ENCODE results near the gene BIRC7. TPM values are rescaled to one million over a fixed set of nuclear protein-coding genes. Genes with fewer than 3 reads are reported as not detected.

Gene BIRC7, protein sequence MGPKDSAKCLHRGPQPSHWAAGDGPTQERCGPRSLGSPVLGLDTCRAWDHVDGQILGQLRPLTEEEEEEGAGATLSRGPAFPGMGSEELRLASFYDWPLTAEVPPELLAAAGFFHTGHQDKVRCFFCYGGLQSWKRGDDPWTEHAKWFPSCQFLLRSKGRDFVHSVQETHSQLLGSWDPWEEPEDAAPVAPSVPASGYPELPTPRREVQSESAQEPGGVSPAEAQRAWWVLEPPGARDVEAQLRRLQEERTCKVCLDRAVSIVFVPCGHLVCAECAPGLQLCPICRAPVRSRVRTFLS
- not detected for total RNA-seq

DNA sequence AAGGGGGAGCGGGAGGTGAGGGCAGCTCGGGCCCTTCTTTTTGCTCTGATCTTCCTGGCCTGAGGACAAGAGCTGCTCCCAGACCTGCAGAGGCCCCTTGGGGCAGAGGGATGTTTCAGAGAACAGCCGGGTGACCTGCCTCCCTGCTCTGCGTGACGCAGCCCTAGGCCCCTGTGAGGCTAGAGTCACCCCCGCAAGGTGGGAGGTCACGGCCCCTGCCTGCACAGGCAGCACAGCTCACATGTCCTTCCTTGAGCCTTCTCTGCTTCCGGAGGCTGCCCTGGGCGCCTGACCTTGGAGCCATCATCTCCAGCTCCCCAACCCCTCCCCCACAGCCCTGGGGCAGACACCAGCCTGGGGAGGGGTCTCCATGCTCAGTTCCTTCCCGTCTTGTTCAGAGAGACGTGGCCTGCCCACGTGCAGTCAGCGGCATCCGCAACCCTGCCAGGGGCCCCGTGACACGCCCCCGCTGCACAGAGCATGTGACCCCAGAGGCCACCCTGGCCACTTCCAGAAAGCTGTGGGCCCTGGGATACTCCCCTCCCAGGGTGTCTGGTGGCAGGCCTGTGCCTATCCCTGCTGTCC is at the start of gene BIRC7:
TSS of gene BIRC7 (plus strand) at position 507 of the 585 bp plus-strand sequence. CDS start 192 bp downstream, outside the sequence.
- H3K27me3 Mint-ChIP-seq: peaks cover 28% of the 10 kb centered on the region
- no peaks in the 10 kb centered on the region for H3K4me1 Mint-ChIP-seq
- H3K4me3 Mint-ChIP-seq: no peak within 1 kb of the TSS
- no peak within 1 kb of the TSS for H3K27ac Mint-ChIP-seq
- POLR2A ChIA-PET: no interaction called here
- DNase-seq (no peak), ATAC-seq (ENCODE audit: low read depth) (no peak)
- no peaks in the 10 kb centered on the region for H3K36me3 Mint-ChIP-seq
- H3K9me3 Mint-ChIP-seq: no peaks in the 10 kb centered on the region

DNA sequence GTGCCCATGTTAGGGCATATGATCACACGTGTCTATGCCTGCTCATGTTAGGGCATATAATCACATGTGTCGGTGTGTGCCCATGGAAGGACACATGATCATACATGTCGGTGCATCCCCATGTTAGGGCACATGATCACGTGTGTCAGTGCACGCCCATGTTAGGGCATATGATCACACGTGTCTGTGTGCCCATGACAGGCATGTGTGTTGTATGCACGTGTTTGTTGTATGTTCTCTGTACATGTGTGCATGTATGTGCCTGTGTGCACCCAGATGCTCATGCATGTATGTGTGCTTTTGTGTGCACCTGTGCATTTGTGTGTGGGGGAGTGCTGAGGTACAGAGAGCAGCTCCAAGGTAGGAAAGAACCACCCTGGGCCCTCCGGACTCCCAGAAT is 49.6 kb upstream of the BIRC7 start:
- Mint-ChIP-seq H3K4me3 (no peak overlapping the region), H3K4me1 (no peaks in the 10 kb centered on the region), H3K27ac (no peak overlapping the region), H3K9me3 (no peaks in the 10 kb centered on the region), H3K27me3 (peaks cover 3% of the 10 kb centered on the region), H3K36me3 (no peaks in the 10 kb centered on the region)
- POLR2A ChIA-PET: no interaction called here
- DNase-seq (no peak), ATAC-seq (ENCODE audit: low read depth) (no peak)

DNA sequence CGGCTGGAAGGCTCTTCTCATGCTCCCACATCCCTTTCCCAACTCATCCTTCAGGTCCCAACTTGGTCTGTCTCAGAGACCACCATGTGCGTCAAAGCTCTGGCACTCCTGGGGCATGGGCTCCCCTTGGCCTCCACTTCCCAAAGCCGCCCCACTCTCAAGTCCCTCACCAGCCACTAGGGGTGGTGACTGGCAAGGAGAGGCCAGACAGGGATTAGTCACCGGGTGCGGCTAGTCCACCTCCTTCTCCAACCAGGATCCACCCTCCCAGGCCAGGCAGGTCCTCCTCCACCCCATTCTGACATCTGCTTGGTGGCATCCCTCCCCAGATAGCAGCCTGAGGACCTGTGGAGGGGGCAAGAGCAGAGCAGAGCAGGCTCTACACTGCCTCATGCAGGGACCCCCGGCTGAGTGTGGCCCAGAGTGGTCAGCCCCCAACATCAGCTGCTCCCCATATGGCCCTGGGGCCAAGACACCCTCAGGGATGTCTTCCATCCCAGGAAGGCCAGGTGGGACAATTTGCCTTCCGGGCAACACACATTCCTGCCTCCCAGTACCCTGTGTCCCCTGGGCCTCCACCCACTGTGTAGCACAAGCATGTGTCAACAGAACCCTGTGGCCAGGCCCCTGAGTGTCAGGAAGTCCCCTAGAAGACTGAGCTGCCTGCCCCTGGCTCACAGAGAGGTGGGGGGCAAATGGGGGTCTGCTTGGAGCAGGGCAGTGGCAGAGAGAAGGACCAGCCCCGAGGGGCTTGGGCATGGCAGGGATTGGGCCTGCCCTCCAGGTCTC is 49.0 kb upstream of the BIRC7 start:
- POLR2A ChIA-PET: no interaction called here
- Mint-ChIP-seq H3K36me3 (no peaks in the 10 kb centered on the region), H3K27ac (no peak overlapping the region), H3K4me3 (no peak overlapping the region), H3K9me3 (no peaks in the 10 kb centered on the region), H3K4me1 (no peaks in the 10 kb centered on the region), H3K27me3 (no peaks in the 10 kb centered on the region)
- no peak for DNase-seq
- ATAC-seq (ENCODE audit: low read depth): no peak

DNA sequence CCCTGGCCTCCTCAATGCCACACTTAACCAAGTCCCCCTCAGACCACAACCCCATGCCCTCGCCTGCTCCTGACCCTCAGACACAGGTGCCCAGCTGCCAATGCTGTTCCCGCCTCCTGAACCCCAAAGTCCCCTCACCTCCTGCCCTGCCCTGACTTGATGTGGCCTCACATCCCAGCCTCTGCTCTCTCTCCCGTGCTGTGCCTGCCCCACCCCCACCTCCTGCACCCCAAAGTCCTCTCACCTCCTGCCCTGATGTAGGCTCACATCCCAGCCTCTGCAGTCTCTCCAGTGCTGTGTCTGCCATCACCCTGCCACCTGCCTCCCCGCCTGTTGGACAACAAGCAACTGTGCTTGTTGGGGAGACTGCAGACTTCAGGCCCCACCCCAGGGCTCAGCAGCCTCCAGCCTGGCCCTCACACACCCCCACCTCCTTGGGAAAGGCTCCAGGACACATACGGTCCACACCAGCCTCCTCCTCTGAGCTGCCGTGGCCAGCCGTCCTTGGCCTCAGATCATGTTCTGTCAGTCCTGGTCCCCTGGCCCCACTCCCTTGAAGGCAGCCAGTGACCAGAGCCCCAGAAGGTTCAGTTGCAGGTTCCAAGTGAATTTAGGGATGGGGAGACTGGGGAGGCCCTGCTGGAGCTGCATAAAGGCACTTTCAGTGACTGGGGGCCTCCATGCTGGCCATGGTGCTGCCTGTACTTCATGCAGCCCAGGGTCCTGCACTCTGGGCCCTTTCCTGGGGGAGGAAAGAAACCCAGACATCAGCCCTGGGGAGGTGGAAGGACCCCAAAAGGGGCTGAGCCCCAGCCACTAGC is 48.2 kb upstream of the BIRC7 start:
- POLR2A ChIA-PET: no interaction called here
- no peak overlapping the region for H3K27ac Mint-ChIP-seq
- no peak for DNase-seq

DNA sequence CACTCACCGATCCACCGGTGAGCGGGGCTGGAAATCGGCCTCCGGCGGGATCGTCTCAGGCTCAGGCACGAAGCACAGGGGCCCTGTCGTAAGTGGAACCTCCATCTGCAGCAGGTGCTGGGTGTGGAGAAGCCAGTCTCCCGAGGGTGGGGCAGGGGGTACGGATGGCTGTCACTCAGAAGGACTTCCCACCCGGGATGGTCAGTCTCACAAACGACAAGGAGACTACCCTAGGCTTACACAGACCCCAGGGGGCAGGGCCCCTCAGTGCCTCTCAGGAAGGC is 47.6 kb upstream of the BIRC7 start:
- POLR2A ChIA-PET: no interaction called here
- Mint-ChIP-seq H3K27ac (no peak overlapping the region), H3K4me3 (no peak overlapping the region), H3K27me3 (no peaks in the 10 kb centered on the region), H3K36me3 (no peaks in the 10 kb centered on the region), H3K9me3 (no peaks in the 10 kb centered on the region), H3K4me1 (no peaks in the 10 kb centered on the region)
- ATAC-seq (ENCODE audit: low read depth): no peak
- no peak for DNase-seq

More for the DNA sequence above, 48.2 kb upstream of the BIRC7 start:
- no peaks in the 10 kb centered on the region for H3K36me3 Mint-ChIP-seq
- no peak overlapping the region for H3K4me3 Mint-ChIP-seq
- no peaks in the 10 kb centered on the region for H3K9me3 Mint-ChIP-seq
- no peak for ATAC-seq (ENCODE audit: low read depth)
- no peaks in the 10 kb centered on the region for H3K27me3 Mint-ChIP-seq
- H3K4me1 Mint-ChIP-seq: no peaks in the 10 kb centered on the region

DNA sequence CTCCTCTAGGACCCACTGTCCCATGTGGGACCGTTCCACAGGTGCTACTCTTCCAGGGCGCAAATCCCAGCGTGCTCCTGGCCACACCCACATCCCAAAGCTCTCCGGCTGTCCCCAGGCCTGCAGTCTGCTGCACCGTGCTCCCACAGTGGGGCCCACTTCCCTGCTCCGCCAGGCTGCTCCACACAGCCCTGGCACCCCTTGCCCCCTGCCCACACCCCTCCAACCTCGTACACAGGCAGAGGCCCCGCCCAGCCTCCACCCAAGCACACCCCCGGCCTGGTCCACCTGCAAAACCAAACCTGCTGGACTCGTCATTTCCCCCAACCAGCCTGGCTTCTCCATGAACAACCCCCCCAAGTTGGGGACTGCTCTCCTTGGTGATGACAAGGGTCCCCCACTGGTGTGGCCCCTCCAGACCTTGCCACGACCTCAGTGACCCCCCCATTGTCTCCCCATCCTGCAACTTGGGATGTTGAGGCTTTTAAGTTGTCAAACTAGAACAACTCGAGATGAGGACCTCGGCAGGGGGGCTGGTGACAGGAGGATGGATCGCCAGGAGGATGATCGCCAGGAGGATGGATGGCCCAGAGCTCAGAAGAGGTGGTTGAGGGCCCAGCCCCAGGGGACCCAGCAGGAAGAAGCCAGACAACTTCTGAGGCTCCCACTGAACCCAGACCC is 46.9 kb upstream of the BIRC7 start:
- Mint-ChIP-seq H3K36me3 (no peaks in the 10 kb centered on the region), H3K4me1 (no peaks in the 10 kb centered on the region), H3K27ac (no peak overlapping the region), H3K4me3 (no peak overlapping the region), H3K9me3 (no peaks in the 10 kb centered on the region), H3K27me3 (no peaks in the 10 kb centered on the region)
- DNase-seq (no peak), ATAC-seq (ENCODE audit: low read depth) (no peak)
- POLR2A ChIA-PET: no interaction called here

DNA sequence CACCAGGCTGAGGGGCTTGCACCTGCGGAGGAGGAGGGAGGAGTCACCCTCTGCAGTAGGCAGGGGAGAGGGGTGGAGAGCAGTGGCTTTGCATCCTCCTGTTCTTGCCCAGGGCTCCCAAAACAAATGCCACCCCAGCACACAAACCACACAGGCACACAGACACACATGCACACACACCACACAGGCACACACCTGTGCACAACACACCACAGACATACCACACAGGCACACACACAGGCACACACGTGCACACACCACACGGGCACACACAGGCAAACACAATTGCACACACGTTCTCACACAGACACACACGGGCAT is 46.4 kb upstream of the BIRC7 start:
- Mint-ChIP-seq H3K4me1 (no peaks in the 10 kb centered on the region), H3K27me3 (no peaks in the 10 kb centered on the region), H3K4me3 (no peak overlapping the region), H3K27ac (no peak overlapping the region), H3K9me3 (no peaks in the 10 kb centered on the region), H3K36me3 (no peaks in the 10 kb centered on the region)
- POLR2A ChIA-PET: no interaction called here
- DNase-seq: no peak
- no peak for ATAC-seq (ENCODE audit: low read depth)

DNA sequence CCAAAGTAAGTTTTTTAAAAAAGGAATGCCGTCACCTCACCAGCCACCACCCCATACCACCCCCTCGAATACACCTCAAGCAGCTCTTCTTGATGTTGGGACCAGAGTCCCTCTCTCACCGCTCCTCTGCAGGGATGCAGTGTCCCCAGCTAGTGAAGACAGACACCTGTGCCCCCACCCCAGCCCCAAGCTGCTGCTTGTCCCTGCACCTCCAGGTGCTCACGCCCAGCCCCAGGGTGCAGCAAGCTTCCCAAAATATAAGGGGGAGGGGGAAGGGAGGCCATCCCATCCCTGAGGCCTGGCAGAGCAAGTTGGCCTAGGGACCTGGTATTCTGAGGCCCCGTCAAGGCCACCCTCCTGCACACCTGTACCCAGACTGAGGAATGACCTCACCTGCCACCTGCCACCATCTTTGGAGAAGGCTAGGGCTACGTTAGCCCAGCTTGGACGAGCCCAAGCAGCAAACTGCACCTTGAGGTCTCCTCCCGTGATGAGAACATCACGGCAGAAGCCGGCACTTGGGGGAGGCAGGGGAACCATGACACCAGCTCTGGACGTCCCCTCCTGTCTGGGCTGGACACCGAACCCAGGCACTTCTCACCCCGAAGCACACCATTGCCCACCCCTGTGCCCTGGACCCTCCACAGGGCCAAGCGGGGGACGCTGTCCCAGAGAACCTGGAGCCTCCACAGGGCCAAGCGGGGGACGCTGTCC is 45.7 kb upstream of the BIRC7 start:
- no peaks in the 10 kb centered on the region for H3K27me3 Mint-ChIP-seq
- POLR2A ChIA-PET: no interaction called here
- no peak overlapping the region for H3K4me3 Mint-ChIP-seq
- H3K27ac Mint-ChIP-seq: no peak overlapping the region
- H3K36me3 Mint-ChIP-seq: peaks cover 2% of the 10 kb centered on the region
- no peaks in the 10 kb centered on the region for H3K4me1 Mint-ChIP-seq
- no peaks in the 10 kb centered on the region for H3K9me3 Mint-ChIP-seq
- ATAC-seq (ENCODE audit: low read depth) (no peak), DNase-seq (no peak)

DNA sequence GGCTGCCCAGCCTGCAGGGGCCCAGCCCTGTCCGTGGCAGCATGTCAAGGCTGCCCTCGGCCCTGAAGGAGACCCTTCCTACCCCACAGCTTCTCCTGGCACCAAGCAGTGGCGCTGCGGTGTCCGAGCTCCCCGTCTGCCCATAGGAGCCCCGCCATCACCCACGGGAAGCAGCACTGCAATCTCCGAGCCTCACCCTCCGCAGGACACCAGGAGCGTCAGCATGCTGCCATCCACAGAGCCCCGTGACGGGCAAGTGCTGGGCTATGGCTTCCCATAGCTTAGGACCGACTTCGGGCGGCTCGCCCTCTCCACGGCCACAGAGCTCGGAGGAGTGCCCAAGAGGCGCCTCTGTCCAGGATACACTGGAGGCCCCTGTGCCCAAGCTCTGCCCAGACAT is 44.9 kb upstream of the BIRC7 start:
- ATAC-seq (ENCODE audit: low read depth): no peak
- Mint-ChIP-seq H3K36me3 (peaks cover 2% of the 10 kb centered on the region), H3K27ac (no peak overlapping the region), H3K4me3 (no peak overlapping the region), H3K9me3 (no peaks in the 10 kb centered on the region), H3K4me1 (no peaks in the 10 kb centered on the region), H3K27me3 (no peaks in the 10 kb centered on the region)
- DNase-seq: no peak
- POLR2A ChIA-PET: no interaction called here

DNA sequence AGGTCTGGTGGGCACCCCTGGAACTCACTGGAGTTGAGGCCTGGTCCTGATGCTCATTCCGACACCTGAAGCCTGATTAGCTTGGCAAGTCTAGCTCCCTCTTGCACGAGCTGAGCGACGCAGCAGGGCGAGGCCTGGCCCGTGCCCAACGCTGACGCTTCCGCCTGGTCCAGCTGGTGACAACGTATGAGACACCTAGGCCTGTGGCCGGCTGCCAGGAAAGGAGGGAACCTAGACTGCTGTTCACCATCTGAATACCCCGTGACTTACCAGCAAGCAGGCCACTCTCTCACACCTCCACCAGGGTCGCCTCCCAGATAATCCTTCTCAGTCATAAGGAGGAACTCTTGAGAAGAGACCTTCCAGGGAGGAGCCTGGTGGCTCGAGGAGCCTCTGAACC is 44.3 kb upstream of the BIRC7 start:
- Mint-ChIP-seq H3K27me3 (no peaks in the 10 kb centered on the region), H3K4me3 (no peak overlapping the region), H3K9me3 (no peaks in the 10 kb centered on the region), H3K27ac (no peak overlapping the region), H3K4me1 (no peaks in the 10 kb centered on the region), H3K36me3 (peaks cover 2% of the 10 kb centered on the region)
- ATAC-seq (ENCODE audit: low read depth) (no peak), DNase-seq (no peak)
- POLR2A ChIA-PET: no interaction called here

DNA sequence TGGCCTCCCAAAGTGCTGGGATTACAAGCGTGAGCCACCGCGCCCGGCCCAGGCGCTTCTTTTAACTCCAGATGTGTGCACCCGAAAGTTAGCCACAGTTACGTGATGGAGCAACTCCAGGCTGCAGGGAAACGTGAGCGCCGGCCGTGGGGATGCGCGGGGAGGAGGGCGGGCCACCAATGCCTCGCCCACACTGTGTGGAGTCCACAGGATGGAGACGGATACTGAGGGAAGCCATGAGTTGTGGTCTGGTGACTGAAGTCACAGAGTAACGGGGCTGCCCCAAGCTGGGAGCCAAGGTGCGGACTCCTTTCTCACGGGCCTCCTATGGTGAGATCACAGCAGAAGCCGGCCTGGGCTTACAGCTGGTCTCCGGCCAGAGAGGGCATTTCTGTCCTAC is 43.0 kb upstream of the BIRC7 start:
- H3K36me3 Mint-ChIP-seq: peaks cover 2% of the 10 kb centered on the region
- H3K9me3 Mint-ChIP-seq: no peaks in the 10 kb centered on the region
- peaks cover 3% of the 10 kb centered on the region for H3K4me1 Mint-ChIP-seq
- no peak overlapping the region for H3K4me3 Mint-ChIP-seq
- H3K27me3 Mint-ChIP-seq: no peaks in the 10 kb centered on the region
- no peak for ATAC-seq (ENCODE audit: low read depth)
- DNase-seq: no peak
- POLR2A ChIA-PET: no interaction called here
- no peak overlapping the region for H3K27ac Mint-ChIP-seq

DNA sequence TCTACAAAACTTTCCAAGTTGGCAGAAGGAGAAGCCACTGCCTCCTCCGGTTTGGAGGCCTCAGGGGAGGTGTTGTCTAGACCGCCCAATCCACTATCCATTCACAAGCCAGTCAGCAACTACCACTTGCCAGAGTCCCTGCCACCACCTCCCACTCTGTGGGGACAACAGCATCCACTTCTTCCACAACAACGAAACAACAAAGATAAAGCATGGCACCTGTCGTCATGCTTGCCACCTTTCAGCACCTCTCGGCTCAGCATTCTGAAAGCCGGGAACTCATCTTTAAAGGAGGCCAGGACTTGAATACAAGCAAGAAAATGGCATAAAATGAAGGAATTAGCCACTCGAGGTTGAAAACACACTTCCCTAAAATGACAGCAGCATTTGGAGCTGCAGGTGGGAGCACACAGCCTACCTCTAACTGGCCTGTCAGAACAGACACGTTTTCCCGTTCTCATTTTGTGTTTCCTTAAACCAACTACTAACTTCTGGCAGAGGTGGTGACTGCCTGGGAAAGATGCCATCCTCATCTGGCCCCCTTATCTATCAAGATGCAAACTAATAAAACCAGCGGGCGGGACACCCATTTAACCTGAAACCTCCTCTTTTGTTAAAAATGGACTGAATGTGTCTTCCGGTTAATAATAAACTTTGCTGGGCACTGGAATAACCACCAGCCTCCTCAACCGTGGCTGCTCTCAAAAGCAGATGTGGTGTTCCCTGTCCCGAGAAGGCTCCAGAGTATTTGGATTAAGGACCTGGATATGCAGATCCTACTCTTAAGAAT is 41.5 kb upstream of the BIRC7 start:
- H3K27me3 Mint-ChIP-seq: no peaks in the 10 kb centered on the region
- H3K4me1 Mint-ChIP-seq: peaks cover 3% of the 10 kb centered on the region
- H3K36me3 Mint-ChIP-seq: peaks cover 2% of the 10 kb centered on the region
- POLR2A ChIA-PET: no interaction called here
- no peak overlapping the region for H3K4me3 Mint-ChIP-seq
- no peak overlapping the region for H3K27ac Mint-ChIP-seq
- no peak for ATAC-seq (ENCODE audit: low read depth)
- no peaks in the 10 kb centered on the region for H3K9me3 Mint-ChIP-seq
- no peak for DNase-seq
